Head of caudate nucleus (tissue), 42 donors: ENCODE measurements around the gene CRYL1.

Source experiments
- DNase-seq, 42 donors: peaks; one replicate each; pipeline versions ENCODE4 v3.0.0 to v3.0.0-alpha.2; 2020 to 2021; ENCODE audit warnings: mixed read lengths in 7 of 42
- intact Hi-C: fragments of 100-400 bp; cut with DNase I; formaldehyde crosslinking; loops from one replicate; pipeline ENCODE4 v1.15.0; 2022

Gene CRYL1

GRCh38 chr13:20414546-20415305 is 110.9 kb downstream of the CRYL1 start:
- no peak for DNase-seq
- intact Hi-C loops = no loop called here

DNA sequence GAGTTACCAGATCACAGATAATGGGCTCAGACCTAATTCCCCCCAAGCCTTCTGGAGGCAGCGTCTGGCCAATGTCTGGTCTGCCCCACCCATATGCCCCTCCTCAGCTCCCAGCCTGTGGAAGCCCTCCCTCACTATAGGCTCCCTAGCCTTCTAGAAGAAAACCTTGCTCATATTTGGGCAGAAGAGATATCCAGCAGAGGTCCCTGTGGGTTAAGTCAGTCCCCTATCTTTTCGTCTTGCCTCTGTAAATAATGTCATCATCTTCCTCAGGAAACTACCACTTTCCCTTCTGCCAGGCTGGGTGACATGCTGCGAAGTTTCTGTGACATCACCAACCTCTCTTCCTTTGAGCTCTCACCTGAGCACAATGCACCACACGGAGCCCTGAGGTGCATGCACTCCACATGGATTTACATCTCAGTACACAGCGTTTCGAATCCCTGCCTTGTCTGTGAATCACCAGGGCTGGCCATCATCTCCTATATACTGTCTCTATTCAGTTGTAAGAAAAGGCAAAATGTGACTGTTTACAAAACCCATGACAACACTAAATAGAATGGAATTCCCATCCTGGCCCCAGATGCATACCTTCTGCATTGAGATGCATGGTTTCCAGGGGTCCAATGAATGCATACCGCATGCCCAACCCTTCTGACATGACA is 112.8 kb downstream of the CRYL1 start:
- intact Hi-C loops = no loop called here
- DNase-seq = no peak

GRCh38 chr13:20411638-20412342 is 113.9 kb downstream of the CRYL1 start:
- intact Hi-C loops = no loop called here
- no peak for DNase-seq

GRCh38 chr13:20410726-20411125 is 114.9 kb downstream of the CRYL1 start:
- intact Hi-C loops = no loop called here
- DNase-seq = no peak

DNA sequence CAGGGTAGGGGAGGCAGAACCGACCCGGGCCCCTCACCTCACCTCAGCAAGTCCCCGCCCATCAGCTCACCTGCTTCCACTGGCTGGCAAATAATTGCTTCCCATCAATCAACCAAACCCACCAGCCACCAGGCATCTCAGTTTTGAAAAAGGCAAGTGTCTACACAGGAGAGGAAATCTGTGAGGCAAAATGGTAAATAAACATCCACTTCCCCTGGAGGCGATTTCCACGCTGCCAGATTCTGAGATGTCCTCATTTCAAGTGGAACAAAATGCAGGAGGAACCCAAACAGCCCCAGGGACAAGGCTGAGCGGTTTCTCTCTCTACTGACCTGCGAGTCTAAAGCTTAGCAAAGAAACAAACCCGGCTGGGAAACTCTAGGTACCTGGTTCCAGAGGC is 117.5 kb downstream of the CRYL1 start:
- intact Hi-C loops = no loop called here
- peak in 1 of 42 donors; percentile 11 for DNase-seq

DNA sequence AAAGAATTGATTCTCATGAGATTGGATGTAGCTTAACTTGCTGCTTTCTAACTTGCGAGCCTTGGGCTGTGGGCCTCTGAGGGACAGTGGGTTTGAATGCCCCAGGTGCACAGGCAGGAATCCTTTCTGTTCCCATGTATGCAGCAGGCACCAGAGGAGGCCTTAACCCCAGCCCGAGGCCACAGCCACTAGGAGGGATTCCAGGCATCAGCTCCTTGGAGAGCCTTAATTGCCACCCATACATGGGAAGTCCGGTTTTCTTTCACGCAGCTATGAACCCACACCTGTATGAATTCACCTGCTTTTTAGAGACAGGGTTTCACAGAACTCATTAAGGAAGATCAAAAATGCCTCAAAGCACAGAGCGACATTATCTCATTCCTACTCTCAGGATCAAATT is 117.9 kb downstream of the CRYL1 start:
- peak in 1 of 42 donors; percentile 31 for DNase-seq
- intact Hi-C loops = no loop called here

DNA sequence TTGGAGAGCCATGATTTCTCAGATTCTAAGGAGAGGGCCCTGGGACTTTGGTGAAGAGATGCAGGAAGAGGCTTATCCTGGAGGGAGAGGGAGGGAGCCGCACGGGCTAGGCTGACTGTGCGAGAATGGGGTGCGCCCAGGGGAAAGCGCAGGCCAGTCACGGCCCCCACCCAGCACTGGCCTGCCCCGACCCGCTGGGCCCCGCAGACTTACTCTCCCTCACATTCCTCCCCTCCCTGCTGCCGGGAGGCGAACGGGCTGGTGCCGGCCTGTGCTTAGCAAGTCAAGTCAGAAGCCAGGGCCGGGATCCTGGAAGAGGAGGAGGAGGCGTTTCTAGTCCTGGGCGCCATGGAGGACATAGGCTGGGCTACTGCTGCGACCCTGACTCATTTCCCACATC is 120.0 kb downstream of the CRYL1 start:
- DNase-seq = peak in 2 of 42 donors; percentile 4 to 33
- intact Hi-C loops = no loop called here

DNA sequence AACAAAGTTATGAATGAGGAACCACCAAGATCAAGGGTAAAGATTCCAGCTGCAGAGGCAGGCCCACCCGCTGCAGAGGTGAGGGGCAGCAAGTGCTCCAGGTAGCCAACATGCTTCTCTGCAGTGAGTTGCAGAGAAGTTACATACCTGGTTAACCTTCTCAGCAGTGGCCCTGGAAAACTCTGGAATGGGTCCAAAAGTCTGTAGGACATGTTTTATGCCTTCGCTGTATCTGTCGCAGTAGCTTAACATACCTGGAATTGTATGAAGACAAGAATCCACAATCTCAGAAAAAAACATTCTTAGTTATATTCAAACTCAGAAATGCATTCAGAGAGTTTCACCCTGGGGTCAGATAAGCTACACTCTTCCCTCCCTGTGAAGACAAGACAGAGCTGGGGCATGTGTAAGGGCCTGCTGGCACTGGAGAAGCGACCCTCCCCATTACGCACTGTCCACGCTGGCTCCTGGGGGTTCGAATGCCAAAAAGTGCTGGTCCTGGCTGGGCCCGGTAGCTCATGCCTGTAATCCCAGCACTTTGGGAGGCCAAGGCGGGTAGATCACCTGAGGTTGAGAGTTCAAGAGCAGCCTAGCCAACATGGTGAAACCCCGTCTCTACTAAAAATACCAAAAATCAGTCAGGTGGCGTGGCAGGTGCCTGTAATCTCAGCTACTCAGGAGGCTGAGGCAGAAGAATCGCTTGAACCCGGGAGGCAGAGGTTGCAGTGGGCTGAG is 121.0 kb downstream of the CRYL1 start:
- intact Hi-C loops = no loop called here
- no peak for DNase-seq

GRCh38 chr13:20403826-20404225 is 121.8 kb downstream of the CRYL1 start:
- peak in 1 of 42 donors; percentile 4 for DNase-seq
- intact Hi-C loops = no loop called here

DNA sequence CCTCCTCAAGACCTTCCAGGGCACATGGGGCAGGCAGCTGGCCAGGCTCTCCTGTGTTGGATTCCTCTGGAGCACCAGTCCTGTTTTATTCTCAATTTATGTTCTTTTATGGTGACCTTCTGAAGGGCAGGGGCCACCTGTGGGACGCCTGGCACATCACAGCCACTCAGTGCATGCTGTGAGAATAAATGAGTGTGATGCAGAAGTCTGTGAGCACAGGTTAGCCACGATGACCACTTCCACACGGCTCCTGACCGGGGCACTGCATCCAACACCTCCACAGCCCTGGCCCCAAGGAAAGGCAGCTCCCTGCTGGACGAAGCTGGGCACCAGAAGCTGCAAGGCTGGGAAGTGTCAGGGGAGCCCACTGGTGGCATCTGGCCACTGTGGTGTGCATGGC is 122.8 kb downstream of the CRYL1 start:
- no peak for DNase-seq
- intact Hi-C loops = no loop called here

DNA sequence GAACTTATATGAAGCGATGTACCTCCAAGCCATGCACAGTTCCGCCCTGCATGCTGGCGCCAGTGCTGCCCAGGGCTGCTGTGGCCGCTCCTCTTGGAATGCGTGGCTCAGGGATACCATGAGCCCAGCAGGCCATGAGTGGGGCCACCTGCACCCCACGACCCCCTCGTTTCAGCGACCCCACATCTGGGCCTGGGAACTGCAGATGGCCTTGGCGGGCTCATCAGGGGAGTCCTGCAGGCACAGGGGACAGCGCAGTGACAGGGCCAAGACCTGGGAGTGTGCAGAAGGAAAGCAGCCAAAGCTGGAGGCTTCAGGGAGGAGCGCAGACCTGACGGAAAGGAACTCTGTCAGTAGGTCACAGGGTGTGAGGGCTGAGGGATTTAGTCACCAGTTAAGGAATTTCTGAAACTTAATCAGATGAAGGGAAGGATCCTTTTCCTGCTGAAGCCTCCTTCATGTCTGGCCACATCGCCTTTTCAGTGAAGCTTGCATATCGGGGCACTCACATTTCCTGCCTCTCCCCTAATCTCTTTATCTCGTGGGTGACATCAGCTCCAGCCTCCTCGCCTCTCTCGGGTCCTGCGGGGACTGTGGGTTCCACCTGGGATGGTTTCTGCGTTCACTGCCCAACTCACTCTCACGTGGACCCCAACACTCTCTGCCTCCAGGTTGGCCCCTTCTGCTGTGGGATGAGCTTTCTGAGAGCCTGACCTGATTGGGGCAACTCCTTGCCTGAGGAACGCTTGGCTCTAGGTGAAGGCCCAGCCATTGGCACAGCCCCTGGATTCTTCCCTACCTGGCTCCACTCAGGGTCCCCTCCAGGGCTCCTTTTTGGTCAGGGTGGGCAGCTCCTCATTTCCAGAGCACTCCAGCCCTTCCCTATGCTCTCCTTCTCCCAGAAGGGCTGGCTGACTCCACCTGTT is 123.5 kb downstream of the CRYL1 start:
- DNase-seq = peak in 1 of 42 donors; percentile 4
- intact Hi-C loops = no loop called here

DNA sequence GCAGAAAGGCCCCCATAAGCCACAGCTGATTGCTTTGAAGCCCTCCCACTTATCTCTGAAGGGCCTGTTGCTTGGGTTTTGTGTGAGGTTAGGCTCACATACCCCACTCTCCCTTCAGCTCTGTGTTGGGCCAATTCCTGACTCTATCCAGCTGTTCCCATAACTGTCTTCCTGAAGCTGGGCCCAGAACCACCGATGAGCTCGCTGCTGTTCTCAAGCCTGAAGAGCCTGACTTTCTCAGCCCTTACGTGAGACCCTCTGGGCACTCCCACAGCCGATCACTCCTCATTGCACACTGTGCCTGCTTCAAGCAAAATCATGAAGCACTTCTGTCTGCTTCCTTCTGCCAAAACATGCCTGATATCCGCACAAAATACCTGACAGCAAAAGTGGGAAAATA is 124.1 kb downstream of the CRYL1 start:
- intact Hi-C loops = no loop called here
- peak in 2 of 42 donors; percentile 1 to 10 for DNase-seq

DNA sequence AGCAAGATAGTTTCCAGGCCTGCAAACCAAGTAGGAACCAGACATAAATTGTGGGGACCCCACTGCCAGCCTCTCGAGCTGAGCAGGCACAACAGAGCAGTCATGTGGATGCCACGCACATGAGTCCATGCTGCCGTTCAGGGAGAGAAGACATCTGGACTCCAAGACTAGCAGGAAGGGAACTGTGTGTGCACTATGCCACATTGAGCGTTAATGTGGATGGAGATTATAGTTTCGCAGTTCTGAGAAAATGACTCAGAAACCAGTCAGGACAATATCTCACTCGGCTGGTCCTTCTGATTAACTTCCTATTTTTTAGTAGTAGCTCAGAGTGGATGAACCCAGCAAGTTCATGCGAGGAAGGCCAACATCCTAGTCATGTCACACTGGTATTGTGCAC is 124.9 kb downstream of the CRYL1 start:
- intact Hi-C loops = no loop called here
- peak in 1 of 42 donors; percentile 21 for DNase-seq

- intact Hi-C loops = no loop called here
- peak in 1 of 42 donors; percentile 21 for DNase-seq
These were observed 125.7 kb downstream of the CRYL1 start for GRCh38 chr13:20399961-20400360.

DNA sequence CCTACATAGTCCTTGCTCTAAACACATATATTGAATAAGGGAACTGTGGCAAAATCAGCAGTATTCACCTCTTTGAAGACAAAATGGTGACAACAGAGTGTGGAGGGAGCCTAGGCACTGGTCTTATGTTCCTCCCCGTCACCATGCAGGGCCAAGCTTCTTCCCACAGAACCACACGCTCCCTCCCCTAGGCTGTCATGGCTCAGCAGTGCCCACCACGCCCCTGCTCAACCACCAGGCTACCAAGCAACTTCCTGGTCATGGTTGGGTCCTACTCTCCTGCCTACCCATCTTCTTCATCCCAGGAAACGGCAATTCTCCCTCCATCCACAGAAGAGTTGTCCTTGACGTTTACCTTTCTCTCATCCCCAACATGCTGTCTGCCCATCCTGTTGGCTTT is 126.1 kb downstream of the CRYL1 start:
- intact Hi-C loops = no loop called here
- DNase-seq = peak in 2 of 42 donors; percentile 5 to 13

DNA sequence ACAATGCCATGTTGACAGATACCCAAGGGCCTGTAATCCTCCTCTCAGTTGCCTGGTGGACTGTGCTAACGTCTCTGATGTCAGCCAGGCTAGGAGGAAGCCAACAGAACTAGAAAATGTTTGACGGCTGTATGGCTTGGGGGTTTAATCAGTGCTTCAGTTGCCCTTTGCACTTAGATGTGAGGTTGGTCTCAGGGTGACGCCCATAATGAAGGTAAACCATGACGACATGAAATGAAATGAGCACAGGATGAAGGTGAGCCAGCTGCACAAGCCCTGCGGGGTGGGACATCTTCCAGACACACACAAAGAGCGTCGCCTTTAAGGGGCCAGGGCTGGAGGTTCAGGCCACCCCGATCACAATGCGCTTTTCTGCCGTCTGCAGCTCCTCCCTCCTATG is 127.2 kb downstream of the CRYL1 start:
- intact Hi-C loops = no loop called here
- no peak for DNase-seq

DNA sequence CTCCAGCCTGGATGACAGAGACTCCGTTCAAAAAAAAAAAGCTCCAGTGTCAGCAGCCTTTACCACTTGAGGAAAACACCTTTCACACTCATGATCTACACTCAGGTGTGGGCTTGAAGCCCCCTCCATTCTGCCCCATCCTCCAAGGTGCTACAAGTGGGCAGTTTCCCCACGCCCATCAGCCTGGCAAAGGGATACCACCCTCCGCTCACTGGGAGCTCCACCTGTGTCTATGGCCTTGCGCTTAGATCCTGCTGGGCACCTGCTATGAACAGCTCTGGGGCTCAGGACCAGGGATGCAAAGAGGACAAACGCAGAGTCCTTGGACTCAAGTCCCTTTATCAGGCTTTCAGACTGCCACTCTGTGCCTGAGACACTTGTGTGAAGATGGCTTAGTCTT is 127.8 kb downstream of the CRYL1 start:
- DNase-seq = peak in 1 of 42 donors; percentile 7
- intact Hi-C loops = no loop called here
